RCC 7860 (cell line): Measurements from ENCODE around the gene ELFN1.
A peak's percentile ranks its signal among the peaks of the same experiment; 100 is the strongest.
"Not testable (repeated sequence)": the region's sequence is repeated elsewhere in the genome, so short reads cannot be mapped to it uniquely, and the experiment has no call there.

Experiments
- DNase-seq: peaks from one replicate; pipeline ENCODE4 v3.0.0-alpha.2; 2015; ENCODE audit warnings: low spot score
- FAIRE-seq: peaks from 2 replicates; lab custom pipeline; 2012; peaks lifted over from hg19 to GRCh38; lab: Jason Lieb, UNC

The ELFN1 gene

DNA sequence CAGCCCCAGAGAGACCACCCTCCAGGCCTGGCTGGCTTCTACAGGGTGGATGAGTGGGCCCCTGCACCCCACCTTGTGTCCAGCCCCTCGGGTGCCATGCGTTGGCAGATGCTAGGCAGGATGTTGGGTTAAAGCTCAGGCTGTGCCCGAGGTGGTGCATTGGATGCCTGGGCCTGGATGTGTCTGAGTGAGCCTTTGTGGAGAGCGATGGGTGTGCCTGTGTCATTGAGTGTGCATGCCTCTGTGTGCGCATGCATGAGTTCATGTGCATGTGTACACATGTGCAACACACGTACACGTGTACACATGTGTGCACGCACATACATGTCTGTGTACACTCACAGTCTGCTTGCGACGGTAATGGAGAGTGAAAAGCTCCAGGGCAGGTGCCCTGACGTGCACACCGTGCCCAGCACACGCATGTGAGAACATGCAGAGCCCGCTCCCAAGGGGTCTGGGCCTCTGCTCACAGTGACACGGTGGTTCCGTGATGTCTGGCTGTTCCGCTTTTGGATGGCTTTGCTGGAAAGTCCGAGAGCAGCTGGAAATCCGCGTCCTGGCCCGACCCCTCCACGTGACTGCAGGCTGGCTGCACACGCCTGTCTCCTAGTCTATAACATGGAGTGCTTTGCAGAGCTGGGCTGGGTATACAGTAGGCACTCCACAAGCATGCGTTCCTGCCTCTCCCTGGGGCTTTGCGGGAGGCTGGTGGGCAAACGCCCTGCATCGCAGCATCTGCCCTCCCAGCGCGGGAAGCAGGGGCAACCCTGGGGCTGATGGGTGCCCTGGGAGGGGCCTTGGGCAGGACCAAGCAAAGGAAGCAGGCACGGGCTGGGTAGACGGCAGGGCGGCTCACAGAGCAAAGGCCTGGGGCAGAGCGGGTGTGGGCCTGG lies 36.9 kb downstream of the ELFN1 start:
- no peak for FAIRE-seq

DNA sequence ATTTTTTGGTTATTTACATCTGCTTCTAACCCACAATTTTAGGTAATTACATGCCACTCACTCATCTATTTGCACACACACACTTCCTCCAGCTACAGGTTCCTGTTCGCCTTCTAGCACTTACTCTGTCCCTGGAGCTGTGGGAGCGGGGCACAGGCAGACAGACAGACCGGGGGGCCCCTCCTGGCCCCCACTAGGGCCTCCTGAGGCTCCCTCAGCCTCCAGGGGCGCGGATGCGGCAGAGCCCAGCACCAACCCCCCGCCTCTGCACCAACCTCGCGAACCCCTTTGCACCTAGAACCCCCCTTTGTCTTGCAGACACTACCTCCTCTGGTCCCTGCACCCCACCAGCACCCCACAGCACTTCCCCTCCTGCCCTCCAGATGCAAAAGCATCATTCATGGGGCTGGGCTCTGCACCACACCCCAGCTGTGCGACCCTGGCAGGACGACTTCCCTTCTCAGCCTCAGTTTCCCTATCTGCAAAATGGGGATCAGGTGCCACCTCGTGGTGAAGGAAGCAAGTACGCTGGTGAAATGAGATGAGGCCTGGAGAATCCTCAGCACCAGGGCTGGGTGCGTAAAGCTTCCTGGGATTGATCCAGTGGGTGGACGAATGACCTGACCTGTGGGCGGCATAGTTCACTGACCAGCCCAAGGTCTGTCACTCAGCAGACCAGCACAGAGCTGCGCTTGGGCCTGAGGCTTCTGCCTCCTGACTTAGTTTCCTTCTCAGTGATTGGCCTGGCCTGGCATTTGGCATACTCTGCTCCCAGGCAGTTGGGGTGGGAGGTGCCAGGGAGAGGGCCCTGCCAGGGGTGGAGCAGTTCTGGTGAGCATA lies 37.9 kb downstream of the ELFN1 start:
- DNase-seq, result no peak
- FAIRE-seq, result no peak

More for the DNA sequence above, 36.9 kb downstream of the ELFN1 start:
- no peak for DNase-seq

DNA sequence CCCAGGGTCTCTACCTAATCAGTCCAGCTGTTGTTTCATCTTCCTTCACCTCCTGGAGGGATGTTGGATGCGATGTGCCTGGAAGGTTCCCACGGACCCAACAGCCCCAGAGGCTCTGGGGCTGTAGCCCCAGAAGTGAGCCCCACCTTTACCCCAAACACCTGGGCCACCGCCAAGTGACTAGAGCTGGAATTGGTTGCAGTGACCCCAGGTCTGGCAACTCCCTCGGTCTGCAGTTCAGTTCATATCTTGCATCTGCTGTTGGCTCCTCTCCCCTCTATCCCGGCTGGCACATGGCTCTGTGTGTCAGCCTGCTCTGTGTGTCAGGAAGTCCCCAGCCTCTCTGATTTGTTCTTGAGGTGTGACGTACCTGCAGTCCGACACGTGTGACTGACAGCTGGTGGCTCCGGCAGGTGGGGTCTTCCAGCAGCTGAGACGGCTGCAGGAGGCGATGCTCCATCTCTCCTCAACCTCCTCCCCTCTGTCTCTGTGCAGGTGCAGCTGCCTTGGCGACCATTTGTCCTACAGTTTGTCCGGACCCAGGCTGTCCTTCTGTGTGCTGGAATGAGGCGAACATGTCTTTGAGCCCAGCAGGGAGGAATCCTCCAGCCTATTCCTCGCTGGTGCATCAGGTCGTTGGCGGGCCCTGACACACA lies 38.6 kb downstream of the ELFN1 start:
- DNase-seq, result no peak
- FAIRE-seq, result no peak

DNA sequence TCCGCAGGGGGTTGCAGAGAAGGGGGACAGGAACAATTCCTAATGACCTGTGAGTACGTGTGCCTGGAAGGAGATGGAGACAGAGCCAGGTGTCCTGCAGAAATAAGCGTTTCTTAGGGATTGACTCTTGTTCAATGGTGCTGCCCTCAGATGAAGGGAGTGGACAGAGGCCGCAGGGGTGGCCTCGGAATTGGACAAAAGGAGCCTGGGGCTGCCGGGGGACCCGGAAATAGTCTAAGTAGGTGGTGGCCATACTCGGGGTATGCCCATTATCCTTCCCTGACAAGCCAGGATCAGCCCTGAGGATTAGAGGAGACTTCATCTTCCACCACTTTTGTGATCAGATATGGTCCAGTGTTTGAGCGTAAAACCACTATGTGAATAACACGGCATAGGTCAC lies 39.2 kb downstream of the ELFN1 start:
- DNase-seq (no peak), FAIRE-seq (no peak)

DNA sequence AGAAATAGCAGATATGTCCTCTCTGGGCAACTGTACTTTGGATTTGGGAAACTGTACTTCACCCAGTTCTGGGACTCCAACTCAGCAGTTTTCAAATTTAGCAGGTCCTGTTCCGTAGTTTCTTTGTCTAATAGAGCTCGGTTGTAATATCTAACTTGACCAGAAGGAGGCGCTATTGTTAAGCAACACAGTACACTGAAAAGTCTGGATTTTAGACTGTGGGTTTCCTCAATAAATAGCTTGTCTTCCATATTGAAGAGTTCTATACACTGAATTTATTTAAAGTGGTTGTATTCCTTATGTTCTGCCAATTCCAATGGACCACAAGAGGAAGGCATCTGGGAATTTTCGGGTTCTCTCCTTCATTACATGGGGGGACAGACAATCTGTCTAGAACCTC lies 39.8 kb downstream of the ELFN1 start:
- no peak for FAIRE-seq

DNA sequence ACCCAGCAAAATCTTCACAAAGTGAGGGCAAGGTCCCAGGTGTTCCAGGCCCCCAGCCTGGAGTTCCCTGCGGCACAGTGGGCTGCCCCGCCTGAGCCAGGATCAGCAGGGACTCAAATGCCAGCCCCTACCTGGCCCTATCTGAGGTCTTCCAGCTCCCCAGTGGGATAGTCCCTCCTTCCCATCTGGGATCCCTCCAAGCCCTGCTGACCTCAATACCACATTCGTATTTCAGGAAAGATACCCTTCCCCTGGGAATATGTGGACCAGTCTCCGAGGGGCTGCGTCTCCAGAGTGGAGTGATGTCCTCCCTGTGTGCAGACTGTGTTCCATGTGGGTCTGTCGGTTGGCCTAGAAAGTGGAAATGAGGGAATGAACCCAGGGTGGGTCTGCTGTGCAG lies 40.9 kb downstream of the ELFN1 start:
- DNase-seq (no peak), FAIRE-seq (no peak)

More for the DNA sequence above, 39.8 kb downstream of the ELFN1 start:
- no peak for DNase-seq

DNA sequence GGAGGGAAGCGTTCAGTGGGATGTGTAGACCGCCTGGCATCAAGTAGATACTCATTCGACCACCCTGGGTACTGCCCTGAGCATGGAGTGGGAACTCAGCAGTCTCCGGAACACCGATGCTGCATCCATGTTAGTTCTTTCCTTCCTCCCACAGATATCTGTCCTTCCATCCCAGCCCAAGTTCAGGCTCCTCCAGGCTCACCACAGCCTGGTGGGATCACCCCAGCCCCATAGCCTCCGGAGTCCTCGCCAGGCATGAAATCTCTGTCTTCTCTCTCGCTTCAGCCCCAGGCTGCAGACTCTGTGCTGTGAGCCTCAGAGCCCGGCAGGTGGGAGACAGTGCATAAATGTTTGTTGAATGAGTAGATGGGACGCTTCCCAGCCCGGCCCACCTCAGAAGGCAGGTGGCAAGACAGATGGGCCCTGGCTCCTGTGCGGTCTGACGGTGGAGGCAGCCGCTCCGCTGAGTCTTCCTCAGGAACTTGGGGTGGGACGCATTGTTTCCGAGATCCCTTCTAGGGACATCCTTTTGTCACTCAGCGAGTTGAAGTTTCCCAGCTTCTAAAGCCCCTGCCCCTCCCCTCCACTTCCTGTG lies 42.9 kb downstream of the ELFN1 start:
- FAIRE-seq, result no peak
- no peak for DNase-seq

DNA sequence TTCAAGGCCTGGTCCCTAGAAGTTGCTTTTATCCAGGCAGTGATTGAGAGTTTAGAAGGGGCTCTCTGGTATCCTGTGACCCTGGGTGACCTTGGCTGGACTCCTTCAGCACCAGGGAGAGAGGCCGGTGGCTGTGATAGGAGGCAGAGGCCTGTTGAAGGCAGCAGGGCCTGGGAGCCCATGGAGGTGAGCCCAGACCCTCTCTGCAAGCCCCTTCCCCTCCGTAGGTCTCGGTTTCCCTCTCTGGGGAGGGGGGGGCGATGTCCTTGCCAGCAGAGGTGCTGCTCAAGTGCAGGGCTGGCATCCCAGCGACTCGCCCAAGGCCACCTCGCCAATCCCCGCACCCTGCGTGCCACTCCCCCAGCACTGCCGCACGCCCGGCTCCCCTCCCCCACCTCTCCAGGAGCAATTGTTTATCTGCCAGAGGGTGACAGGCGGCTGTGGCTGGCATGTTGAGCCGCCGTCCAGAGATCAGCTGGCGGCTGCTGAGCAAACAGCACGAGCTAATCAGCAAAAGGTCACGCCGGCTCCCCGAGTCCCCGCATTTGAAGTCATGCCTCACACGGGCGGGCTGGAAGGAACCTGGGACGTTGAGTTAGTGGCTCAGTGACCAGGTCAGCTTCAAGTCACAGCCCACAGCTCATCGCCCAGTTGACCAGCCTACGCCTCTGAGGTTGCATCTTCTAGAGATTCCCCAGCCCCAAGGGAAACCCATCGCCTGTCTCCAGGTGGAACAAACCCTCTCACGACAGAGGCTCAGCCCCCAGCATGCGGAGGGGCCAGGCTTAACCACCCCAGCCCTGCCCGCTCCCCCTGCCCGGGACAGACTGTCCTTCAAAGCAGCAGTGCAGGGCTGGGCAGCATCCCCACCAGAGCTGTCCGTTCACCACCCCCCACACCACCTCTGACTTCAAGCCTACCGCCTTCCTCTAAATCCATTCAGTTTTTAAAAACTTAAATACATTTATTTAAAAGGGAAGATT lies 43.7 kb downstream of the ELFN1 start:
- FAIRE-seq (no peak), DNase-seq (peak; percentile 45)

DNA sequence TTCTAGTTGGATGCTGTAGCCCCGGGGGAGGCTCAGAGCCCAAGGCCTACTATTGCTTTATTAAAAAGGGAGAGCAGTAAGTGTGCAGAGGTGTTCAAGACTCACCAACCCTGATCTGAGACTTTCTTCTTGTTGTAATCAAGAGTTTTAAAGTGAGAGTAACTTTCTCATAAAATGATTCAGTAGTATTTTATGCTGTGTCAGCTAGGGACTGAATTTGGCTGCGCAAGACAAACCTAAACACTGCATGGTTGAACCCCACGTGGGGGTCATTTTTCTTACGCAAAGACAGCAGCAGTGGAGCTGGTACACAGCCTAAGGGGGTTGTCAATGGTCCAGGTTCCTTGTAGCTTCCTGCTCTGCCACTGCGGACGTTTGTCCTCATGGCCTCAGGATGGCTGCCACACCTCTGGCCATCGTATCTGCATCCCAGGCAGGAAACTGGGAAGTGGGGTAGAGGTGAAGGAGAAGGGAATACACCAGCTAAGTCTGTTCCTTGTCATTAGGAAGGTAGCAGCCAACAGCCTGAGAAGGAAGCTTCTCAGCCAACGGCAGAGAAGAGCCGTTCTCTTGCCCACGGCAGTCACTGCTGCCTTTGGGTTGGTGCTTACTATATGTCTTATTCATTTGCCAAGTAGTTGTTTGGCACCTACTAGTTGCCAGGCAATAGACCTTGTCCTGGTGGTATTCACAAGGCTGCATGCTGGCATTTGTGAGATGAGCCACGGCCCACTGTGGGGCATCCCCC lies 44.7 kb downstream of the ELFN1 start:
- no peak for FAIRE-seq
- DNase-seq, result no peak

DNA sequence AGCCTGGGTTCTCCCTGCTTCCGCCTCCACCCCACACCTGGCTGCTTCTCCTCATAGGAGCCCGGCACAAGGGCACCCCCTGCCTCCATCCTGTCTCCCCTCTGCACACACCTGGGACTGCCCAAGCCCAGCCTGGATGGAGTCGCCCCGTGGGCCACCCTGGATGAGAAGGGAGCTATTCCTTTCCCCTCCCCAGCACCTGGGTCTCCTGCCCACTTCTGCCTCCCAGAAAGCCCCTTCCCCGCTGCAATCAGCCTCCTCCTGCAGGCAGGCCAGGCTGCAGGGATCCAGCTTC lies 45.2 kb downstream of the ELFN1 start:
- no peak for FAIRE-seq

DNA sequence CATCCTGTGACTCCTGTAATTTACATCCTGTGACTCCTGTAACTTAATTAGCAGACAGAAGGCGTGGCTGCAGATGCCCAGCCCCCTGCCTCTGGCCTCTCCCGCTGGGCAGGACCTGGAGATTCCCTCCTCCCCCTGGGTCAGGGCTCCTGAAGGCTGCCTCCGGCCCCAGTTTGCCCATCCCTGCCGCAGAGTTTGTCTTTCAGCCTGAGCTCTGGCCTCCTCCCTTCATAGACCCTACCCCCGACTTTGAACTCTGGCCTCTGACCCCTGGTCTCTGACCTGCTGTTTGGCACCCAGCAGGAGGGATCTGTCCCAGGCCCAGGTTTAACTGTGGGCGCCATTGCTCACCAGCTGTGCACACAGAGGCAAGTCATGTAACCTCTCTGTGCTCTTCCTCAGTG lies 45.6 kb downstream of the ELFN1 start:
- no peak for FAIRE-seq
- DNase-seq, result no peak

More for the DNA sequence above, 45.2 kb downstream of the ELFN1 start:
- DNase-seq, result no peak

DNA sequence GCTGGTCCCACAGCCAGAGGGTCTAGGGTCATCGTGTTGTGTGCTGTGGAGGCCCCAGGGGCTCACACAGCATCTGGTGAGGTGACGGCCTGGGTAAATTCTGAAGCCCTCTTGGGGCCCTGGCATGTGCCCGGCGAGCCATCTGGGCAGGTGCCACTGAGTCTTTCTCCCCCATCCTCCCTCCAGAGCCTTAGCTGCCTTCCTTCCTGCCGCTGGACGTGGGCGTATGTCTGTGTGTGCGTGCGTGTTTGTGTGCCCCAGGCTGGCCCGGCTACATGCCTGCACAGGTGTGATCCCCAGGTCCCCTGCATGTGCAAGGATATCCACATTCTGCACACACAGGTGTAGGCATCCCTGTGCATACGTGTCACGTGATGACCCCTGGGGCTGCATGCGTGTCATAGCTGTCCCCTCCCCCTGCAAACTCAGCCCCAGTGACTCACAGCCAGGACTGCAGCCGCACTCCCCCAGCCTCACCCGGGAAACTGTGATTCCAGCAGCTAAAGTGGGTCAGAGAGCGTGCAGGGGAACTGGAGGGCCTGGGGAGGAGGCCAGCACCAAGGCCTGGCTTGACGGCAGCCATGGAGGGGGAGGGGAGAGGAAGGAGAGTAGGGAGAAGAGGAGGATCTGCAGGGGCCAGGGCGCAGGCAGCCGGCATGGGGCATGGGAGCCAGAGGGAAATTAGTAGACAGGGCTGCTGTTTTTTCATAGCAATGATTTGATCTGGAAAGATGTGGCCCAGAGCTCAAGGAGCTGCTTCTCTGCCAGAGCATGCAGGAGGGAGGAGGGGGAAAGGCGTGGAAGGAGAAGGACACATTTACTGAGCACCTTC lies 46.4 kb downstream of the ELFN1 start:
- DNase-seq (peak; percentile 53), FAIRE-seq (peak; percentile 15)

DNA sequence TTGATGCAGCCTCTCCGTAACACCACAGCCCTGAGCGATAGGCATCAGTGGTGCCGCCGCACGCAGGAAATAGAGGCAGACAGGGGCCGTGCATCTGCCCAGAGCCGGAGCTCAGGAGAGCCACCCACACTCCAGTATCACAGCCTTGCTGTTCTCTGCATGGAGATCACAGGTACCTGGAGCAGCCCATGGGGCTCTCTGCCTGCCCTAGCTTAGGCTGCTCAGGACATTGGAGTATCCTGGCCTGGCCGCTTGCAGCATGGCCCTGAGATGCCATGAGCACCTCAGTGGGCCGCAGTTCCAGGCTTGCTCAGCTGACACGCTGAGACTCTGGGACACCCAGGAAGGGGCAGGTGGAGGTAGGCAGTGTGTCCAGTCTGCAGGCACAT lies 47.0 kb downstream of the ELFN1 start:
- FAIRE-seq, result no peak
- no peak for DNase-seq

DNA sequence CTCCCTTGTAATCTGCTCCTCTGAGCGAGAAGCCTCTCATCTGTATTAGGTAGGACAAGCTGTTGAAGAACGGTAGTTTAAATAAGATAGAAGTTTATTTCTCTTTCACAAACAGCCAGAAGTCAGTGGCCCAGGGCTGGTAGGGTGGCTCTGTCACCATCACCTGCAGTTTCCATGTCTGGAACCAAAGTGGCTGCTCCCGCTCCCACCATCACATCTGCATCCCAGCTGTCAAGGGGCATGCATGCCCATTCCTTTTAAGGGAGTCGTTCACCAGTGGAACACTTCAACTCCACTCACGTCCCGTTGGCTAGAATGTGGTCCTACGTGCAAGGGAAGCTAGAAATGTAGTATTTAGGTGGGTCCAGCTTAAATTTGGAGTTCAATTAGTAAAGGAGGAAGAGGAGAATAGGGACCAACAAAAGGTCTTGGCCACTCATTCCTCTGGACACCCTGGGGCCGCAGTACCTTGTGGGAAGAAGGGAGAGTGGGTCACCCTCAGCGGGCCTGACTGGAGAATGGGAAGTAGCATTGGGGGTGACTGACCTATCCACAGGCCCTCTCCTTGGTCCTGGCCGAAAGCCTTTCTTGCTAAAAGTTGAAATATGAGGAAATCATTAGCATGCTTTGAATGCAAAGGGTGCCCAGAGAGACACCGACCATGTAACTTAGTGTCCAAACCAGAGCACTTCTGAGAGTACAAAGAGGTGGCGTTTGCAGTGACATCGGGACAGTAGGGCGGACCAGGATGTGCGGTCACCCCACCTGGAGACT lies 48.0 kb downstream of the ELFN1 start:
- no peak for DNase-seq
- FAIRE-seq, result no peak

DNA sequence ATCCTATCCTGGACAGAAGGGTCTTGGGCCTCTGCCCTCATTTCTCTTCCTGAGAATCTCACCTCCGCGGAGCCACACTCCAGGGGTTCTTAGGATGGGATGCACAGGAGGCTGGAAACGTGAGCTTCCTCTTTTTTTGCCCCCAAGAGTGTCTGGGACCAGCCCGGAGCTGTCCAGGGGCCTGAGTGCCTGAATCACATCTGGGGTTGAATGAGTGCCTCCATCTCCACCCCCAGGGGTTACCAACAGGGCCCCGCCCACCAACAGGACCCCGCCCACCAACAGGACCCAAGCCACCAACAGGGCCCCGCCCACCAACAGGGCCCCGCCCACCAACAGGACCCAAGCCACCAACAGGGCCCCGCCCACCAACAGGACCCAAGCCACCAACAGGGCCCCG lies 48.8 kb downstream of the ELFN1 start:
- DNase-seq, FAIRE-seq: not testable (repeated sequence)

DNA sequence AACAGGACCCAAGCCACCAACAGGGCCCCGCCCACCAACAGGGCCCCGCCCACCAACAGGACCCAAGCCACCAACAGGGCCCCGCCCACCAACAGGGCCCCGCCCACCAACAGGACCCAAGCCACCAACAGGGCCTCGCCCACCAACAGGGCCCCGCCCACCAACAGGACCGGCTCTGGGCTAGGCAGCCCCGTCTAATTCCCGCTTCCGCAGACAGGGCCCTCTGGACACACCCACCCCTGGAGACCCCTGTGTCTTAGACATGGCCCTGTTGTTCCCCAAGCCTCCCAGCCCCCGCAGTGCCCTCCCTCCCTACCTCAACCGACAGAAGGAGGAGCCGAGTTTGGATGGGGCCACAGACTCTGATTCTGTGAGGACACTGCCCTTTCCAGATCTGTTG lies 49.2 kb downstream of the ELFN1 start:
- FAIRE-seq, DNase-seq: not testable (repeated sequence)

DNA sequence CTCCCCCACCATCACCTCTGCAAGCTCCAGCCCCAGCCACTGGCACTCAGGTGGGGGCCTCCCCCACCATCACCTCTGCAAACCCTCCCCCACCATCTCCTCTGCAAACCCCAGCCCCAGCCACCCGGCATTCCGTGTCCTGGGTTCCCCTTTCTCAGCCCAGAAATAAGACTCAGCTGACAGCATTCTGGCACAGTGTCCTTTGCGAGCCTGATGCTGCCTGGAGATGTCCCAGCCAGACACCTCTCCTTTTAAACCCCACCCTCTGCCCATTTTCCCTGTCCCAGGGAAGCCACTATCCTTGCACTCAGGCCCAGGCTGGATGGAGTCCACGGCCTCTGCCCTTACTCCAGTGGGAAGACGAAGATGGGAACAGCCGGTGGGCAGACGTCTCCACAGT lies 49.8 kb downstream of the ELFN1 start:
- no peak for FAIRE-seq

DNA sequence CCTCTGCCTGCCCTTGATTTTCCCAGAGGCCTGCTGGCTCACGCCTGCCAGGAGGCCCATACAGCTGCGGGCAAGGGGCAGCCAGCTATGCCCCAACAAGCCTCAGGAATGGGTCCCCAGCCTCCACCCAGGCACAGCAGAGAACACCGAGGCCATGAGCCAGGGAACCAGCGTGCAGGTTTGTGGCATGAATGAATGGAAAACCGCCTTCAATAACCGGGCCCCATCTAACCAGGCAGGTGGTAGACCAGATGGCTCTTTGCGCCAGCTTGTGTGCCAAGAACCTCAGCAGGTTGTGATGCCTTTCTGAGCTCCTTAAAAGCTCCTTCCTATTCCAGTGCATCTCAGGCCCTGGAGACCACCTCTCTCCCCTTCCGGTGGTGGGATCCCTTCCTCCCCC lies 50.2 kb downstream of the ELFN1 start:
- DNase-seq, result no peak
- no peak for FAIRE-seq

More for the DNA sequence above, 49.8 kb downstream of the ELFN1 start:
- DNase-seq, result no peak
